Measurements from ENCODE around the gene PTOV1.

PTOV1 gene

GRCh38 chr19:49845414-49845813 lies 5.5 kb upstream of the PTOV1 start:
- no peak for DNase-seq

GRCh38 chr19:49846408-49846807 lies 4.6 kb upstream of the PTOV1 start:
- DNase-seq = no peak

- no peak for DNase-seq
Measured at GRCh38 chr19:49847731-49848696, 2.9 kb upstream of the PTOV1 start.

- no peak for DNase-seq
Measured at GRCh38 chr19:49848938-49849337, 2.0 kb upstream of the PTOV1 start.

GRCh38 chr19:49849433-49850220 lies 1.3 kb upstream of the PTOV1 start:
- DNase-seq = no peak

- DNase-seq = no peak
Measured at GRCh38 chr19:49850221-49850486, 805 bp upstream of the PTOV1 start.

- DNase-seq = peak in 1 of 2 experiments; percentile 26
Measured at GRCh38 chr19:49851456-49852259, 699 bp downstream of the PTOV1 start.

- no peak for DNase-seq
Measured at GRCh38 chr19:49852631-49853126, 1.7 kb downstream of the PTOV1 start.

- DNase-seq = no peak
Measured at GRCh38 chr19:49853852-49854377, 3.0 kb downstream of the PTOV1 start.

- DNase-seq = no peak
Measured at GRCh38 chr19:49854378-49855263, 3.7 kb downstream of the PTOV1 start.

GRCh38 chr19:49855277-49855675 lies 4.3 kb downstream of the PTOV1 start:
- DNase-seq = no peak

- DNase-seq = no peak
Measured at GRCh38 chr19:49855676-49856573, 5.0 kb downstream of the PTOV1 start.

- no peak for DNase-seq
Measured at GRCh38 chr19:49856574-49857021, 5.6 kb downstream of the PTOV1 start.

- DNase-seq = no peak
Measured at GRCh38 chr19:49857061-49857837, 6.3 kb downstream of the PTOV1 start.

- no peak for DNase-seq
Measured at GRCh38 chr19:49857838-49858087, 6.8 kb downstream of the PTOV1 start.

- no peak for DNase-seq
Measured at GRCh38 chr19:49858088-49858985, 7.4 kb downstream of the PTOV1 start.

GRCh38 chr19:49859682-49860335 lies 8.8 kb downstream of the PTOV1 start:
- DNase-seq = no peak

GRCh38 chr19:49860336-49861102 lies 9.6 kb downstream of the PTOV1 start:
- DNase-seq = no peak

Data from NCI-H2081 (cell line).